GM10847 (cell line): ENCODE data around the gene TJP3.

Experiments used
- POLR2A ChIP-seq: IDR thresholded peaks from 2 replicates; pipeline ENCODE4 v1.6.1; 2011; ENCODE audit not compliant: insufficient read length; ENCODE audit errors: extremely low read depth

The TJP3 gene

GRCh38 chr19:3736106-3736724 is 28.0 kb downstream of the TJP3 start:
- TF ChIP-seq POLR2A, result no peak

- TF ChIP-seq POLR2A, result no peak
Observed at GRCh38 chr19:3737487-3738205, 29.5 kb downstream of the TJP3 start.

GRCh38 chr19:3738477-3739220 is 30.5 kb downstream of the TJP3 start:
- no peak for TF ChIP-seq POLR2A

- TF ChIP-seq POLR2A, result no peak
Observed at GRCh38 chr19:3740431-3740830, 32.2 kb downstream of the TJP3 start.

GRCh38 chr19:3743486-3743885 is 35.3 kb downstream of the TJP3 start:
- TF ChIP-seq POLR2A, result no peak

GRCh38 chr19:3745363-3746045 is 37.3 kb downstream of the TJP3 start:
- no peak for TF ChIP-seq POLR2A

- no peak for TF ChIP-seq POLR2A
Observed at GRCh38 chr19:3746371-3747056, 38.3 kb downstream of the TJP3 start.

GRCh38 chr19:3748965-3749364 is 40.8 kb downstream of the TJP3 start:
- no peak for TF ChIP-seq POLR2A

- TF ChIP-seq POLR2A, result no peak
Observed at GRCh38 chr19:3750211-3750610, 42.0 kb downstream of the TJP3 start.

GRCh38 chr19:3751236-3751635 is 43.1 kb downstream of the TJP3 start:
- TF ChIP-seq POLR2A, result no peak

- no peak for TF ChIP-seq POLR2A
Observed at GRCh38 chr19:3752492-3752891, 44.3 kb downstream of the TJP3 start.

GRCh38 chr19:3753631-3754410 is 45.6 kb downstream of the TJP3 start:
- TF ChIP-seq POLR2A, result no peak

- no peak for TF ChIP-seq POLR2A
Observed at GRCh38 chr19:3759482-3760254, 51.5 kb downstream of the TJP3 start.
